GM23338 (cell line): ENCODE data around the gene LRRC73. TPM values are rescaled to one million over a fixed set of nuclear protein-coding genes. Genes with fewer than 3 reads are reported as not detected.

Experiments used
- EZH2phosphoT487 ChIP-seq: fragments of 200-600 bp; sonication (generic); IDR thresholded peaks from one replicate; pipeline ENCODE4 v1.8.1; 2018; ENCODE audit warnings: antibody characterized with exemption; ENCODE audit not compliant: unreplicated experiment
- JUNB ChIP-seq: IDR thresholded peaks from one replicate; pipeline ENCODE4 v1.6.1; 2016; ENCODE audit warnings: antibody characterized with exemption; ENCODE audit not compliant: unreplicated experiment
- STAT1 ChIP-seq: IDR thresholded peaks from one replicate; pipeline ENCODE4 v1.6.1; 2016; ENCODE audit warnings: antibody characterized with exemption; ENCODE audit not compliant: unreplicated experiment
- polyA plus RNA-seq: library from polyadenylated mRNA; unstranded; fragments of >200 nt; fragmentation: Nextera tagmentation; extraction: Ambion mirVana; gene quantifications from 2 replicates; pipeline ENCODE4 v1.2.1, GENCODE V29; 2016
- small RNA-seq: library from RNA; depleted of rRNA; stranded (forward); fragments of <200 nt; gene quantifications from one replicate; pipeline ENCODE3, GENCODE V24; 2014; ENCODE audit warnings: low replicate concordance
- total RNA-seq: library from RNA; depleted of rRNA; stranded (reverse); fragments of >200 nt; shearing (Covaris generic); gene quantifications from 2 replicates; pipeline ENCODE4 v1.2.3, GENCODE V29; 2014; rRNA removed

The LRRC73 gene
- total and polyA plus RNA-seq, 2 experiments from 2014 or later: 0.26 to 0.59 TPM

DNA sequence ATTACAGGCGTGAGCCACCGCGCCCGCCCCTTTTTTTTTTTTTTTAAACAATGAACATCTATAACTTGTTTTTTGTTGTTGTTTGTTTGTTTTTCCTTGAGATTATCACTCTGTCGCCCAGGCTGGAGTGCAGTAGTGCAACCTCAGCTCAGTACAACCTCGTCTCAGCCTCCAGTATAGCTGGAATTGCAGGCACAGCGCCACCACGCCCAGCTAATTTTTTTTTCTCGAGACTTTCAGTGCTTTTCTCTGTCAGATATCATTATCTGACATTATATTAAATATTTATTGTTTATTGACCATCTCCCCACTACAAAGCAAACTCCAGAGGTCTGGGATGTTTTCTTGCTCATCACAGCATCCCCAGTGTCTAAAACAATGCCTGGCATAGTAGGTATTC is 52.5 kb downstream of the LRRC73 start (continued):
- TF ChIP-seq STAT1 (no peak), JUNB (no peak), EZH2phosphoT487 (no peak)

Small RNA genes lying within 50 kb of the gene (small RNA-seq; reads per million reads assigned to genes)
- gene RF00426: not detected
- gene RNU6-1113P: not detected

Other genes starting within 250 kb of the LRRC73 start
- gene SLC22A7, start 212.1 kb downstream of the LRRC73 start, total RNA-seq: not detected in 2 replicates
- 0.14 and 0.31 TPM in 2 replicates for gene SLC22A7, start 212.1 kb downstream of the LRRC73 start, polyA plus RNA-seq
- gene CRIP3, start 201.5 kb downstream of the LRRC73 start, total RNA-seq: 18.8 and 22.0 TPM in 2 replicates
- 36.0 and 39.9 TPM in 2 replicates for gene CRIP3, start 201.5 kb downstream of the LRRC73 start, polyA plus RNA-seq
- gene ZNF318, start 140.7 kb downstream of the LRRC73 start, total RNA-seq: 13.4 and 19.5 TPM in 2 replicates
- 8.7 and 10.5 TPM in 2 replicates for gene ZNF318, start 140.7 kb downstream of the LRRC73 start, polyA plus RNA-seq
- 16.7 and 16.9 TPM in 2 replicates for gene ABCC10, start 82.8 kb downstream of the LRRC73 start, total RNA-seq
- 17.5 and 18.9 TPM in 2 replicates for gene ABCC10, start 82.8 kb downstream of the LRRC73 start, polyA plus RNA-seq
- gene DLK2, start 54.8 kb downstream of the LRRC73 start, total RNA-seq: 0.16 and 0.21 TPM in 2 replicates
- 0.47 and 0.57 TPM in 2 replicates for gene DLK2, start 54.8 kb downstream of the LRRC73 start, polyA plus RNA-seq
- 33.3 and 34.3 TPM in 2 replicates for gene TJAP1, start 32.8 kb downstream of the LRRC73 start, total RNA-seq
- gene TJAP1, start 32.8 kb downstream of the LRRC73 start, polyA plus RNA-seq: 16.9 and 17.6 TPM in 2 replicates
- gene YIPF3, start 6.6 kb upstream of the LRRC73 start, total RNA-seq: 94.3 and 119 TPM in 2 replicates
- gene YIPF3, start 6.6 kb upstream of the LRRC73 start, polyA plus RNA-seq: 60.6 and 64.4 TPM in 2 replicates
- gene POLR1C, start 6.7 kb upstream of the LRRC73 start, total RNA-seq: 18.1 and 26.6 TPM in 2 replicates
- gene POLR1C, start 6.7 kb upstream of the LRRC73 start, polyA plus RNA-seq: 47.0 and 48.9 TPM in 2 replicates
- 77.4 and 95.2 TPM in 2 replicates for gene XPO5, start 65.7 kb upstream of the LRRC73 start, total RNA-seq
- 28.4 and 28.5 TPM in 2 replicates for gene XPO5, start 65.7 kb upstream of the LRRC73 start, polyA plus RNA-seq
- 7.9 and 9.4 TPM in 2 replicates for gene POLH, start 65.8 kb upstream of the LRRC73 start, total RNA-seq
- gene POLH, start 65.8 kb upstream of the LRRC73 start, polyA plus RNA-seq: 4.2 and 5.8 TPM in 2 replicates
- gene GTPBP2, start 118.9 kb upstream of the LRRC73 start, total RNA-seq: 46.4 and 55.9 TPM in 2 replicates
- 14.9 and 17.5 TPM in 2 replicates for gene GTPBP2, start 118.9 kb upstream of the LRRC73 start, polyA plus RNA-seq
- gene MAD2L1BP, start 125.5 kb upstream of the LRRC73 start, total RNA-seq: 39.6 and 51.7 TPM in 2 replicates
- 26.6 and 27.2 TPM in 2 replicates for gene MAD2L1BP, start 125.5 kb upstream of the LRRC73 start, polyA plus RNA-seq
- 0.10 TPM in 1 of 2 replicates, not detected in the other for gene RSPH9, start 134.7 kb upstream of the LRRC73 start, total RNA-seq
- 0.38 and 0.39 TPM in 2 replicates for gene RSPH9, start 134.7 kb upstream of the LRRC73 start, polyA plus RNA-seq
- gene MRPS18A, start 177.4 kb upstream of the LRRC73 start, total RNA-seq: 51.7 and 62.7 TPM in 2 replicates
- gene MRPS18A, start 177.4 kb upstream of the LRRC73 start, polyA plus RNA-seq: 58.6 and 58.9 TPM in 2 replicates